K562 (cell line): ENCODE data around the gene DYNC1I2. TPM values are rescaled to one million over a fixed set of nuclear protein-coding genes. Genes with fewer than 3 reads are reported as not detected.
A peak's percentile ranks its signal among the peaks of the same experiment; 100 is the strongest.

Experiments
- ATAC-seq: fragments of 200-7000 bp; cut with Tn5 transposase; 3 replicates; pipeline ENCODE4 v1.9.1; 2020; ENCODE audit warnings: moderate library complexity
- BruUV-seq: library from RNA; stranded (reverse); fragments of 400-500 nt; replicated peaks from 2 replicates; lab custom pipeline; 2021; lab: Mats Ljungman, UMichigan
- CTCF ChIA-PET: fragments of 300-600 bp; formaldehyde crosslinking; extraction: SDS; loops from one replicate; lab custom pipeline; 2021; ENCODE audit warnings: low intra/inter-chr PET ratio; lab: Yijun Ruan, JAX
- POLR2A ChIA-PET: fragments of 300-600, 350-650 bp; sonication (Branson Sonifier 250); formaldehyde crosslinking; extraction: SDS; loops from one replicate; lab custom pipeline; 2021; ENCODE audit warnings: antibody characterized with exemption, inconsistent platforms; lab: Yijun Ruan, JAX
- DNase-seq, 4 experiments: peaks; one replicate each; pipeline versions ENCODE4 v3.0.0 to v3.0.0-alpha.2; 2011 to 2018; ENCODE audit warnings: low spot score in 3 of 4, mixed read lengths in 3 of 4; ENCODE audit errors: extremely low read depth in 1 of 4
- FAIRE-seq: peaks from 2 replicates; lab custom pipeline; 2011; peaks lifted over from hg19 to GRCh38; lab: Jason Lieb, UNC
- H2AFZ ChIP-seq: 2 replicates; pipeline ENCODE4 v1.6.0; 2011; ENCODE audit warnings: low read depth, low read length, control low read depth, inconsistent platforms
- H3K27ac ChIP-seq: fragments of 200-600 bp; 3 replicates; pipeline ENCODE4 v1.8.0; 2011; ENCODE audit warnings: low read depth, mild to moderate bottlenecking, control low read depth, inconsistent platforms, low read length, moderate library complexity, mixed read lengths; ENCODE audit errors: extremely low read depth
- H3K27me3 ChIP-seq, 2 experiments: fragments of 300-600 bp in 1 of 2; 2 replicates in 1 of 2; 3 replicates in 1 of 2; pipeline versions ENCODE4 v1.6.0 to v1.8.0; 2011; ENCODE audit warnings: inconsistent platforms in 2 of 2, low read length in 2 of 2, mild to moderate bottlenecking in 1 of 2, mixed read lengths in 1 of 2, moderate library complexity in 1 of 2; ENCODE audit not compliant: control insufficient read depth in 2 of 2, insufficient read depth in 2 of 2
- H3K36me3 ChIP-seq: fragments of 300-600 bp; 3 replicates; pipeline ENCODE4 v1.8.0; 2011; ENCODE audit warnings: mild to moderate bottlenecking, low read length, inconsistent platforms; ENCODE audit not compliant: control insufficient read depth, insufficient read depth
- H3K4me1 ChIP-seq, 2 experiments: fragments of 200-600 bp in 1 of 2; replicated peaks in 1 of 2; 2 replicates in 1 of 2; 3 replicates in 1 of 2; pipeline versions ENCODE4 v1.5.1 to v1.8.0; 2011; ENCODE audit warnings: inconsistent platforms in 2 of 2, low read length in 2 of 2, mild to moderate bottlenecking in 1 of 2, mixed read lengths in 1 of 2, moderate library complexity in 1 of 2; ENCODE audit not compliant: control insufficient read depth in 2 of 2, insufficient read depth in 2 of 2
- H3K4me2 ChIP-seq: 2 replicates; pipeline ENCODE4 v1.6.1; 2011; ENCODE audit warnings: low read length, control low read depth, inconsistent platforms, mixed read lengths; ENCODE audit not compliant: insufficient read depth
- H3K4me3 ChIP-seq: fragments of 200-600 bp; sonication (generic), shearing (Covaris generic); 2 replicates; pipeline ENCODE4 v1.5.1; 2016; ENCODE audit warnings: control low read depth, inconsistent platforms
- H3K79me2 ChIP-seq: fragments of 200-600 bp; 3 replicates; pipeline ENCODE4 v1.8.0; 2011; ENCODE audit warnings: low read length, inconsistent platforms; ENCODE audit not compliant: control insufficient read depth, insufficient read depth
- H3K9ac ChIP-seq, 2 experiments: 2 replicates each; pipeline versions ENCODE4 v1.6.0 to v1.6.1; 2011; ENCODE audit warnings: low read depth in 2 of 2, low read length in 2 of 2, control low read depth in 1 of 2, inconsistent platforms in 1 of 2, mild to moderate bottlenecking in 1 of 2, mixed read lengths in 1 of 2; ENCODE audit not compliant: insufficient read depth in 1 of 2
- H3K9me1 ChIP-seq: one replicate; pipeline ENCODE4 v1.6.0; 2011; ENCODE audit warnings: inconsistent platforms, mild to moderate bottlenecking, low read length, moderate library complexity; ENCODE audit not compliant: control insufficient read depth, insufficient read depth
- H3K9me3 ChIP-seq: replicated peaks from 2 replicates; pipeline ENCODE4 v1.5.1; 2011; ENCODE audit warnings: low read depth, low read length, inconsistent platforms; ENCODE audit not compliant: control insufficient read depth, insufficient read depth
- H4K20me1 ChIP-seq: replicated peaks from 2 replicates; pipeline ENCODE4 v1.6.1; 2011; ENCODE audit warnings: low read length, inconsistent platforms, mixed read lengths; ENCODE audit not compliant: control insufficient read depth, insufficient read depth
- DPF2 ChIP-seq: fragments of 450-650 bp; IDR thresholded peaks from 2 replicates; pipeline ENCODE4 v1.6.1; 2016
- ESRRA ChIP-seq: fragments of 450-650 bp; IDR thresholded peaks from 2 replicates; pipeline ENCODE4 v1.6.1; 2014; ENCODE audit warnings: low read depth, mild to moderate bottlenecking, moderate library complexity, borderline replicate concordance
- FOXK2 ChIP-seq, 2 experiments: fragments of 450-650 bp; IDR thresholded peaks in 1 of 2; conservative IDR thresholded peaks in 1 of 2; 2 replicates each; pipeline ENCODE4 v1.6.1; 2016; ENCODE audit warnings: low read depth in 2 of 2, mild to moderate bottlenecking in 1 of 2
- HOXB6 ChIP-seq: fragments of 250-450 bp; sonication (Bioruptor Pico); IDR thresholded peaks from 2 replicates; pipeline ENCODE4 v1.5.1; 2022; ENCODE audit warnings: mild to moderate bottlenecking, borderline replicate concordance
- HSF4 ChIP-seq: fragments of 250-450 bp; sonication (Bioruptor Pico); IDR thresholded peaks from 2 replicates; pipeline ENCODE4 v2.1.2; 2022; ENCODE audit warnings: mild to moderate bottlenecking, moderate library complexity, borderline replicate concordance
- MTA2 ChIP-seq: fragments of 450-650 bp; IDR thresholded peaks from 2 replicates; pipeline ENCODE4 v1.6.1; 2016; ENCODE audit warnings: low read depth
- SMARCB1 ChIP-seq: IDR thresholded peaks from 2 replicates; pipeline ENCODE4 v1.6.1; 2011; ENCODE audit warnings: improper control_type of control experiment, low read depth; ENCODE audit not compliant: insufficient read length
- TAL1 ChIP-seq: fragments of 450-650 bp; IDR thresholded peaks from 2 replicates; pipeline ENCODE4 v1.6.1; 2016; ENCODE audit warnings: mild to moderate bottlenecking
- THAP7 ChIP-seq: fragments of 250-450 bp; sonication (Bioruptor Pico); IDR thresholded peaks from 2 replicates; pipeline ENCODE4 v1.5.0; 2021
- ZNF407 ChIP-seq: fragments of 450-650 bp; IDR thresholded peaks from 2 replicates; pipeline ENCODE4 v1.6.1; 2016; ENCODE audit warnings: low read depth
- WGBS: fragments of 100-300 bp; shearing (Covaris generic); methylation state at CpG from one replicate; pipeline ENCODE4 v1.1.6; 2016; ENCODE audit warnings: low coverage, mixed read lengths; ENCODE audit not compliant: insufficient coverage; ENCODE audit errors: missing lambda C conversion rate; 5-methylcytosine and 5-hydroxymethylcytosine counted together
- in situ Hi-C: fragments of 300-500 bp; cut with MboI; formaldehyde crosslinking; loops from 4 replicates; pipeline ENCODE4 v1.15.0; 2018; ENCODE audit warnings: inconsistent platforms, mixed read lengths
- intact Hi-C: fragments of 100-400 bp; cut with micrococcal nuclease; formaldehyde crosslinking; loops from 2 replicates; pipeline ENCODE4 v1.14.2; 2022
- polyA plus RNA-seq, 8 experiments: library from polyadenylated mRNA; depleted of rRNA in 4 of 8; stranded (reverse) in 5 of 8; unstranded in 3 of 8; fragments of >200 nt; fragmentation: Nextera tagmentation in 2 of 8; fragmentation: Illumina TruSeq in 1 of 8; extraction: Ambion mirVana in 2 of 8; extraction: Trizol in 1 of 8; gene quantifications; 2 replicates each; pipeline versions ENCODE4 v1.2.1 to v1.2.3, GENCODE V29; 2011 to 2014; ENCODE audit warnings: inconsistent platforms in 1 of 8, missing spikeins in 1 of 8
- total RNA-seq, 7 experiments: library from RNA; depleted of rRNA in 6 of 7; stranded (reverse); fragments of >200 nt in 6 of 7; fragmentation: Illumina TruSeq in 2 of 7; extraction: Trizol in 2 of 7; gene quantifications; 2 replicates each; pipeline versions ENCODE4 v1.2.1 to v1.2.3, GENCODE V29; 2011 to 2021; ENCODE audit warnings: low replicate concordance in 1 of 7

DYNC1I2 gene
- total and polyA plus RNA-seq, 9 of the 15 experiments (the other 6 are each of a cell fraction or from before 2014, with no cell fraction given): 59.1 to 204 (median 100) TPM

GRCh38 chr2:171723716-171724683, 36.7 kb downstream of the DYNC1I2 start:
- ChIA-PET POLR2A (interaction anchor here (0.5 to 1.9 kb wide), 4 partner anchors 9 to 198 kb away, joined by 3 to 6 read pairs (median 4); partner anchors contain the start of gene HAT1), CTCF (interaction anchor here (0.6 kb wide), 1 partner anchor 197 kb away, joined by 4 read pairs; no protein-coding TSS in a partner anchor)
- WGBS: 81% methylated on average over 12 of the region's 12 CpGs
- in situ Hi-C loops (no loop called here), intact Hi-C loops (loop anchor here (10.0 kb wide), 1 partner anchor 201 kb away; the partner anchor contains the start of gene HAT1)
- no TSS peak for BruUV-seq
- Histone ChIP-seq H3K9me1 (peaks cover 2% of the 10 kb centered on the region), H4K20me1 (no peaks in the 10 kb centered on the region), H3K9ac (no peak overlapping the region), H3K4me2 (no peak overlapping the region), H3K4me1 (peaks cover 0 to 4% of the 10 kb centered on the region in 2 experiments; a peak in 3 of 5 replicates), H2AFZ (no peak overlapping the region), H3K27ac (no peak overlapping the region), H3K4me3 (no peak overlapping the region), H3K27me3 (no peaks in the 10 kb centered on the region), H3K36me3 (peaks cover 44% of the 10 kb centered on the region; the same call in 2 of the 3 replicates), H3K79me2 (no peaks in the 10 kb centered on the region), H3K9me3 (no peaks in the 10 kb centered on the region)
- ATAC-seq (peak; percentile 70), FAIRE-seq (no peak), DNase-seq (peak in 2 of 4 experiments; percentile 30 to 37)
- peak; percentile 41 to 60; a peak in 2 of 4 replicates for TF ChIP-seq FOXK2 (conservative IDR thresholded peaks at IDR 0.05 in 1 of 2, IDR thresholded peaks at IDR 0.05 in 1 of 2; ENCODE audit: low read depth in 2 of 2)
- TF ChIP-seq TAL1: peak; percentile 46; the same call in 1 of the 2 replicates
- TF ChIP-seq HSF4 (CRISPR knock-in tag): no peak
- no peak for TF ChIP-seq ESRRA
- TF ChIP-seq HOXB6: no peak
- 0 out of 2 replicates have a peak, but pooled peaks have one; percentile 43 for TF ChIP-seq DPF2
- no peak for TF ChIP-seq SMARCB1
- 0 out of 2 replicates have a peak, but pooled peaks have one; percentile 14 for TF ChIP-seq MTA2
- TF ChIP-seq THAP7: no peak
- no peak for TF ChIP-seq ZNF407
